Uterus (tissue), 2 donors: Measurements from ENCODE around the gene OR5H6.

Experiments
- CTCF ChIP-seq, 4 experiments: fragments of 200-600 bp in 2 of 4; fragments of 450-650 bp in 2 of 4; sonication (generic) in 2 of 4; IDR thresholded peaks; one replicate each; pipeline ENCODE4 v1.5.1; 2016 to 2019; ENCODE audit warnings: antibody characterized with exemption in 4 of 4, mild to moderate bottlenecking in 2 of 4, moderate library complexity in 1 of 4
- POLR2A ChIP-seq, 2 donors: fragments of 450-650 bp; IDR thresholded peaks; one replicate each; pipeline ENCODE4 v1.6.1; 2016; ENCODE audit warnings: antibody characterized with exemption in 2 of 2, mild to moderate bottlenecking in 1 of 2, moderate library complexity in 1 of 2

- TF ChIP-seq POLR2A (IDR thresholded peaks at IDR 0.05) (no peak), CTCF (IDR thresholded peaks at IDR 0.05) (no peak)
These were observed 27.4 kb downstream of the OR5H6 start for GRCh38 chr3:98291332-98291957.
